AG04450 (cell line): ENCODE results near the gene SHC4. TPM values are rescaled to one million over a fixed set of nuclear protein-coding genes. Genes with fewer than 3 reads are reported as not detected.

ENCODE experiments used
- CTCF ChIA-PET: fragments of 300-600, 350-600 bp; formaldehyde crosslinking; extraction: SDS; loops from one replicate; lab custom pipeline; 2022; ENCODE audit warnings: antibody characterized with exemption, inconsistent platforms; lab: Charles Lee
- POLR2A ChIA-PET: fragments of 350-600 bp; formaldehyde crosslinking; extraction: SDS; loops from one replicate; lab custom pipeline; 2021; ENCODE audit warnings: antibody characterized with exemption, inconsistent platforms; lab: Yijun Ruan, JAX
- DNase-seq: peaks from one replicate; pipeline ENCODE4 v3.0.0-alpha.2; 2011; ENCODE audit warnings: low read depth, low spot score
- H3K27ac ChIP-seq: one replicate; pipeline ENCODE4 v1.5.1; 2012; ENCODE audit warnings: low read depth, low read length, control low read depth
- H3K27me3 ChIP-seq: one replicate; pipeline ENCODE4 v1.6.0; 2012; ENCODE audit warnings: low read length; ENCODE audit not compliant: control insufficient read depth, insufficient read depth
- H3K4me3 ChIP-seq: 2 replicates; pipeline ENCODE4 v1.5.1; 2011; ENCODE audit warnings: mild to moderate bottlenecking, low read depth, low read length, control low read depth
- H3K9me3 ChIP-seq: 2 replicates; pipeline ENCODE4 v1.5.1; 2012; ENCODE audit warnings: low read length; ENCODE audit not compliant: control insufficient read depth, insufficient read depth
- CTCF ChIP-seq: IDR thresholded peaks from 2 replicates; pipeline ENCODE4 v1.5.1; 2011; ENCODE audit warnings: low read depth, low read length, control low read depth, inconsistent platforms
- polyA plus RNA-seq: library from polyadenylated mRNA; depleted of rRNA; stranded (reverse); fragments of >200 nt; gene quantifications from 2 replicates; pipeline ENCODE4 v1.2.3, GENCODE V29; 2011

SHC4 gene
- polyA plus RNA-seq, 1 experiment: 5.1 TPM

- DNase-seq: no peak
- 0 out of 2 replicates have a peak, but pooled peaks cover 5% of the 10 kb centered on the region for H3K9me3 ChIP-seq
- no peak overlapping the region for H3K4me3 ChIP-seq
- TF ChIP-seq CTCF: no peak
- CTCF ChIA-PET: no interaction called here
- H3K27ac ChIP-seq: no peak overlapping the region
- no peaks in the 10 kb centered on the region for H3K27me3 ChIP-seq
- POLR2A ChIA-PET: no interaction called here
Measured at GRCh38 chr15:48828471-48828870, 135.2 kb downstream of the SHC4 start.

- no peak for DNase-seq
- POLR2A ChIA-PET: no interaction called here
- TF ChIP-seq CTCF: no peak
- CTCF ChIA-PET: interaction anchor here (0.6 to 1.4 kb wide), 2 partner anchors 14 to 1162 kb away, joined by 3 to 4 read pairs; partner anchors contain the start of gene CEP152
- H3K9me3 ChIP-seq: no peaks in the 10 kb centered on the region
- no peak overlapping the region for H3K4me3 ChIP-seq
- H3K27me3 ChIP-seq: no peaks in the 10 kb centered on the region
- H3K27ac ChIP-seq: no peak overlapping the region
Measured at GRCh38 chr15:48825075-48825474, 138.6 kb downstream of the SHC4 start.

GRCh38 chr15:48823706-48824105 is 140.0 kb downstream of the SHC4 start:
- Histone ChIP-seq H3K9me3 (no peaks in the 10 kb centered on the region), H3K27ac (no peak overlapping the region), H3K27me3 (no peaks in the 10 kb centered on the region), H3K4me3 (no peak overlapping the region)
- no peak for TF ChIP-seq CTCF
- POLR2A ChIA-PET: interaction anchor here (0.8 kb wide), 1 partner anchor 178 kb away, joined by 3 read pairs; the partner anchor contains the start of gene FBN1
- CTCF ChIA-PET: interaction anchor here (0.6 to 1.2 kb wide), 2 partner anchors 23 to 1534 kb away, joined by 4 to 6 read pairs; no protein-coding TSS in a partner anchor
- no peak for DNase-seq

- H3K9me3 ChIP-seq: no peaks in the 10 kb centered on the region
- ChIA-PET POLR2A (interaction anchor here (0.8 kb wide), 1 partner anchor 178 kb away, joined by 3 read pairs; the partner anchor contains the start of gene FBN1), CTCF (interaction anchor here (0.6 to 1.2 kb wide), 2 partner anchors 22 to 1535 kb away, joined by 4 to 6 read pairs; no protein-coding TSS in a partner anchor)
- no peak for DNase-seq
- H3K4me3 ChIP-seq: no peak overlapping the region
- H3K27ac ChIP-seq: no peak overlapping the region
- H3K27me3 ChIP-seq: no peaks in the 10 kb centered on the region
- TF ChIP-seq CTCF: no peak
Measured at GRCh38 chr15:48823237-48823636, 140.5 kb downstream of the SHC4 start.

GRCh38 chr15:48814286-48814685 is 149.4 kb downstream of the SHC4 start:
- no peak overlapping the region for H3K27ac ChIP-seq
- no peak for DNase-seq
- no peak overlapping the region for H3K4me3 ChIP-seq
- no peaks in the 10 kb centered on the region for H3K27me3 ChIP-seq
- ChIA-PET POLR2A (no interaction called here), CTCF (interaction anchor here (0.6 to 2.9 kb wide), 2 partner anchors 13 to 604 kb away, joined by 3 to 9 read pairs; no protein-coding TSS in a partner anchor)
- H3K9me3 ChIP-seq: no peaks in the 10 kb centered on the region
- TF ChIP-seq CTCF: no peak
